PC-9 (cell line): Measurements from ENCODE around the gene HHATL.

Experiments used
- EZH2 ChIP-seq: fragments of 200-600 bp; sonication (generic); IDR thresholded peaks from 2 replicates; pipeline ENCODE4 v1.8.0; 2017; ENCODE audit warnings: antibody characterized with exemption, low read depth
- TF ChIP-seq, protein P1 (sequence below): fragments of 200-600 bp; sonication (generic); conservative IDR thresholded peaks from 2 replicates; pipeline ENCODE4 v1.6.1; 2017; ENCODE audit warnings: mixed run types, antibody characterized with exemption, mild to moderate bottlenecking, moderate library complexity

- TF ChIP-seq, protein P1, sequence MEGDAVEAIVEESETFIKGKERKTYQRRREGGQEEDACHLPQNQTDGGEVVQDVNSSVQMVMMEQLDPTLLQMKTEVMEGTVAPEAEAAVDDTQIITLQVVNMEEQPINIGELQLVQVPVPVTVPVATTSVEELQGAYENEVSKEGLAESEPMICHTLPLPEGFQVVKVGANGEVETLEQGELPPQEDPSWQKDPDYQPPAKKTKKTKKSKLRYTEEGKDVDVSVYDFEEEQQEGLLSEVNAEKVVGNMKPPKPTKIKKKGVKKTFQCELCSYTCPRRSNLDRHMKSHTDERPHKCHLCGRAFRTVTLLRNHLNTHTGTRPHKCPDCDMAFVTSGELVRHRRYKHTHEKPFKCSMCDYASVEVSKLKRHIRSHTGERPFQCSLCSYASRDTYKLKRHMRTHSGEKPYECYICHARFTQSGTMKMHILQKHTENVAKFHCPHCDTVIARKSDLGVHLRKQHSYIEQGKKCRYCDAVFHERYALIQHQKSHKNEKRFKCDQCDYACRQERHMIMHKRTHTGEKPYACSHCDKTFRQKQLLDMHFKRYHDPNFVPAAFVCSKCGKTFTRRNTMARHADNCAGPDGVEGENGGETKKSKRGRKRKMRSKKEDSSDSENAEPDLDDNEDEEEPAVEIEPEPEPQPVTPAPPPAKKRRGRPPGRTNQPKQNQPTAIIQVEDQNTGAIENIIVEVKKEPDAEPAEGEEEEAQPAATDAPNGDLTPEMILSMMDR, result no peak
- TF ChIP-seq EZH2, result no peak
These were observed 53.6 kb downstream of the HHATL start for GRCh38 chr3:42649006-42649405.
